Thyroid gland (tissue), 4 donors: ENCODE measurements around the gene SEMA5A.

ENCODE experiments used
- CTCF ChIP-seq, 6 experiments: fragments of 200-600 bp in 3 of 6; fragments of 450-650 bp in 3 of 6; sonication (generic) in 3 of 6; IDR thresholded peaks; one replicate each; pipeline ENCODE4 v1.5.1; 2016 to 2019; ENCODE audit warnings: antibody characterized with exemption in 6 of 6, mild to moderate bottlenecking in 2 of 6, inconsistent platforms in 1 of 6, moderate library complexity in 1 of 6
- POLR2A ChIP-seq, 2 donors: fragments of 450-650 bp; IDR thresholded peaks; one replicate each; pipeline ENCODE4 v1.6.1; 2017; ENCODE audit warnings: antibody characterized with exemption in 2 of 2, mild to moderate bottlenecking in 2 of 2, moderate library complexity in 1 of 2

- TF ChIP-seq CTCF (IDR thresholded peaks at IDR 0.05): no peak
- TF ChIP-seq POLR2A (IDR thresholded peaks at IDR 0.05): no peak
Measured at GRCh38 chr5:9139344-9139743, 406.5 kb downstream of the SEMA5A start.
